VCaP (cell line): Measurements from ENCODE around the gene IRF2BPL.

ENCODE experiments used
- H3K27ac ChIP-seq: fragments of 450-650 bp; 2 replicates; pipeline ENCODE4 v1.5.1; 2017
- TF ChIP-seq, protein P1 (sequence below): fragments of 450-650 bp; conservative IDR thresholded peaks from 2 replicates; pipeline ENCODE4 v1.5.1; 2017; ENCODE audit warnings: mild to moderate bottlenecking, moderate library complexity

Gene IRF2BPL

GRCh38 chr14:77052281-77053044, 24.0 kb upstream of the IRF2BPL start:
- H3K27ac ChIP-seq, result peak overlapping the region; percentile 24; the same call in 1 of the 2 replicates
- TF ChIP-seq, protein P1, sequence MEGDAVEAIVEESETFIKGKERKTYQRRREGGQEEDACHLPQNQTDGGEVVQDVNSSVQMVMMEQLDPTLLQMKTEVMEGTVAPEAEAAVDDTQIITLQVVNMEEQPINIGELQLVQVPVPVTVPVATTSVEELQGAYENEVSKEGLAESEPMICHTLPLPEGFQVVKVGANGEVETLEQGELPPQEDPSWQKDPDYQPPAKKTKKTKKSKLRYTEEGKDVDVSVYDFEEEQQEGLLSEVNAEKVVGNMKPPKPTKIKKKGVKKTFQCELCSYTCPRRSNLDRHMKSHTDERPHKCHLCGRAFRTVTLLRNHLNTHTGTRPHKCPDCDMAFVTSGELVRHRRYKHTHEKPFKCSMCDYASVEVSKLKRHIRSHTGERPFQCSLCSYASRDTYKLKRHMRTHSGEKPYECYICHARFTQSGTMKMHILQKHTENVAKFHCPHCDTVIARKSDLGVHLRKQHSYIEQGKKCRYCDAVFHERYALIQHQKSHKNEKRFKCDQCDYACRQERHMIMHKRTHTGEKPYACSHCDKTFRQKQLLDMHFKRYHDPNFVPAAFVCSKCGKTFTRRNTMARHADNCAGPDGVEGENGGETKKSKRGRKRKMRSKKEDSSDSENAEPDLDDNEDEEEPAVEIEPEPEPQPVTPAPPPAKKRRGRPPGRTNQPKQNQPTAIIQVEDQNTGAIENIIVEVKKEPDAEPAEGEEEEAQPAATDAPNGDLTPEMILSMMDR, result no peak

DNA sequence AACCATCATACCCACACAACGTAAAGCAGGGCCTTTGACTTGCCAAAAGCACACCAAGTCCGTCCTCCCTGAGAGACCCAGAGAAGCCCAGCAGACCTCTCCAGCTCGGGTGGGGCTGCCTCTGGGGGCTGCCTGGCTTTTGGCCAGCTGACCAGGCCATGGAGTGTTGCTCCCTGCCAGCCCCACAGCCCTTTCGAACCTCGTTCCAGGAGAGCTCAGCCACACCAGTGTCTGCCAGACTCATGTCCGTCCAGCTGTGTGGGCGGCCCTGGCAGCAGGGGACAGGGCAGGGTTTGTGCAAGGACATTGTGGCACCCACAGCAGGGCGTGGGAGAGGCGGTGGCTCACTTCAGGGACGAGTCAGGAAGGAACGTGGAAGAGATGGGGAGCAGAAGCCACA, 22.6 kb upstream of the IRF2BPL start:
- no peak overlapping the region for H3K27ac ChIP-seq
- TF ChIP-seq, protein P1, result no peak

GRCh38 chr14:77046721-77047120, 18.2 kb upstream of the IRF2BPL start:
- TF ChIP-seq, protein P1, result no peak
- no peak overlapping the region for H3K27ac ChIP-seq

DNA sequence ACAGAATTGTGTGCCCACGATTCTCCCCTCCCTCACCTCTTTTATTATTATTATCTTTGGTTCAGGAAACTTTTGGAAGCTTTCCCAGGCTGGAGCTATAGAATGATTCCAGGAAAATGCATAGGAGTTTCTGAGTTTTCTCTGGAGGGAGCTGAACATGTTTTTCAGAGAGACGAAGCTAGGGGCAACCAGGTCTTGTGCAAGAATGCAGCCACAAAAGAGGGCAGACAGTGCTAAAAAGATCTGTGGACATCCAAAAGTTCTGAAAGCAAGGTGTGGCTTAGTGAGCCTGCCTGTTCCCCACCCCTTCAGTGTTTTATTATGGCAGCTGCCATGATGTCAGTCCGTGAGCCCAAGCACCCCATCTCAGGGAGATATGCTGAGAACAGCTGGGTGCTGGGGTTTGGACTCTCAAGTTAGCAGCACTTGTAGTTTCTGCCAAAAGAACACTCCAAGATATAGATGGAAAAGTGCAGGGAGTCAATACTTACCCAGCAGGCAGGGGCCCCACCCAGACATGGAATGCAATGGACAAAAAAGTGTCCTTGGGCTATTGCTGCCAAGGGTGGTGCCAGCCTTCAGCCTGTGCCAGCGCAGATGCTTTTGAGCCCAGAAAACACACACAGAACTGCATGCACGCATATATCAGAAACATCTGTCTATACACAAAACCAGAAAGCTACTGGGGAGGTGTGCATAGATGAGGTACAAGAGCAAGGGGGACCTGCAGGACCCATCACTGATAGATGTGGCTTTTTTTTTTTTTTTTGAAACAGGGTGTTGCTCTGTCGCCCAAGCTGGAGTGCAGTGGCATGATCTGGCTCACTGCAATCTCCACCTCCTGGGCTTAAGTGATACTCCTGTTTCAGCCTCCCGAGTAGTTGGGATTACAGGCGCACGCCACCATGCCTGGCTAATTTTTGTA, 17.0 kb upstream of the IRF2BPL start:
- TF ChIP-seq, protein P1, result no peak
- H3K27ac ChIP-seq, result no peak overlapping the region

DNA sequence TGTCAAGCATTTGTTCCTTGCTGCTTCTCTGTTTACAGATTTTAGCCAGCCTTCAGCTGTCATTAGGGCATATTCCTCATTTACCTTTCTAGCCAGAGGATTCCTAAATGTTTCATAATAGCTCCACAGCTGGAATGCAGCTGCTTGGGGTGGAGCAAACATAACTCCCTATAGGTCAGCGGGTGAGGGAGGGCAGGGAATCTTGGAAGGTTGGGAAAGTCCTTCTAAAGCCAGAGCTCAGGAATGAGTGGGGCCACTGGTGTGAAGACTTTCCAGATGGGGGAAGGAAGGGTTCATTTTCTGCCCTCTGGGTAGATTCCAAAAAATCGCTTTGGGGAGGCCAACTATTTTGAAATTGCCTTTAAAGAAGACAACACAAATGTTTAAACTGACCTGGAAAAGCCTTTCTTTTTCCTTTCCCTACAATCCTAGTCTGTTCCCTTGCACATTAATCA, 16.3 kb upstream of the IRF2BPL start:
- TF ChIP-seq, protein P1, result no peak
- no peak overlapping the region for H3K27ac ChIP-seq

DNA sequence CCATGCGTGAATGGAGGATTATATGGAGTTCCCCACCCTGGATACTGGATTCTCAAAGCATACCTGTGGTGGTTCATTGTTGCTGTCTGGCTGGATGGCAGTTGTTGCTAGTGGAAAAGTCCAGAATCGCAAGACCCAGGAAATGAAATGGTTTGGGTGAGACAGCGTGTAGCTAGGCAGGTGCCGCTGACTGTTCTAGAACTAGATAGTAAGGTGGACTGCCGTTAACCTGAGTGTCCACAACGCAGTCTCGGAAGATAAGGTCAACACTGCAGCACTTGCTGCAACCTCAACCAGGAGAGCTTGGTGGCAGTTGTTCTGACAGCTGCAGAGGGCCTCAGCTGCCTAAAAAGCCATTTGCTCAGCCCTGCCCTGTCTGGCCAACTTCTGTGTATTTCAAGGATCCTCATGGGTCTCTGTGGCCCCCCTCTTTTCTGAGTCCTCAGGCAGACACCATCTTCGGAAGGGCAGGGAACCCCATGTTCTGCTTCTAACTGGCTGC, 15.5 kb upstream of the IRF2BPL start:
- TF ChIP-seq, protein P1, result no peak
- H3K27ac ChIP-seq, result peak overlapping the region; percentile 100; the same call in 1 of the 2 replicates
